Measurements from ENCODE around the gene PRKG1.

The PRKG1 gene

GRCh38 chr10:52258799-52259425 lies 1184.6 kb downstream of the PRKG1 start:
- H3K4me3 ChIP-seq (ENCODE audit: low read length) = no peak overlapping the region

GRCh38 chr10:52259426-52259812 lies 1185.1 kb downstream of the PRKG1 start:
- Histone ChIP-seq H3K27ac (ENCODE audit: low read depth, low read length) (no peak overlapping the region), H3K36me3 (ENCODE audit: control insufficient read depth, insufficient read depth, low read length) (no peaks in the 10 kb centered on the region), H3K4me1 (ENCODE audit: control insufficient read depth, insufficient read depth, low read length) (peaks cover 5% of the 10 kb centered on the region), H3K4me3 (ENCODE audit: low read length) (no peak overlapping the region), H3K27me3 (ENCODE audit: control insufficient read depth, insufficient read depth, low read length) (no peaks in the 10 kb centered on the region), H3K9ac (ENCODE audit: low read length) (no peak overlapping the region)

More at GRCh38 chr10:52258799-52259425, 1184.6 kb downstream of the PRKG1 start:
- Histone ChIP-seq H3K9ac (ENCODE audit: low read length) (no peak overlapping the region), H3K36me3 (ENCODE audit: control insufficient read depth, insufficient read depth, low read length) (no peaks in the 10 kb centered on the region), H3K4me1 (ENCODE audit: control insufficient read depth, insufficient read depth, low read length) (peaks cover 5% of the 10 kb centered on the region), H3K27me3 (ENCODE audit: control insufficient read depth, insufficient read depth, low read length) (no peaks in the 10 kb centered on the region), H3K27ac (ENCODE audit: low read depth, low read length) (no peak overlapping the region)

GRCh38 chr10:52261362-52261761 lies 1187.1 kb downstream of the PRKG1 start:
- Histone ChIP-seq H3K36me3 (ENCODE audit: control insufficient read depth, insufficient read depth, low read length) (no peaks in the 10 kb centered on the region), H3K4me3 (ENCODE audit: low read length) (no peak overlapping the region), H3K27me3 (ENCODE audit: control insufficient read depth, insufficient read depth, low read length) (no peaks in the 10 kb centered on the region), H3K27ac (ENCODE audit: low read depth, low read length) (no peak overlapping the region), H3K4me1 (ENCODE audit: control insufficient read depth, insufficient read depth, low read length) (peaks cover 5% of the 10 kb centered on the region), H3K9ac (ENCODE audit: low read length) (no peak overlapping the region)

GRCh38 chr10:52265131-52265926 lies 1191.0 kb downstream of the PRKG1 start:
- H3K36me3 ChIP-seq (ENCODE audit: control insufficient read depth, insufficient read depth, low read length) = no peaks in the 10 kb centered on the region
- H3K4me1 ChIP-seq (ENCODE audit: control insufficient read depth, insufficient read depth, low read length) = no peaks in the 10 kb centered on the region
- H3K9ac ChIP-seq (ENCODE audit: low read length) = no peak overlapping the region
- no peaks in the 10 kb centered on the region for H3K27me3 ChIP-seq (ENCODE audit: control insufficient read depth, insufficient read depth, low read length)
- H3K27ac ChIP-seq (ENCODE audit: low read depth, low read length) = no peak overlapping the region
- no peak overlapping the region for H3K4me3 ChIP-seq (ENCODE audit: low read length)

GRCh38 chr10:52266858-52267257 lies 1192.6 kb downstream of the PRKG1 start:
- Histone ChIP-seq H3K4me1 (ENCODE audit: control insufficient read depth, insufficient read depth, low read length) (no peaks in the 10 kb centered on the region), H3K36me3 (ENCODE audit: control insufficient read depth, insufficient read depth, low read length) (no peaks in the 10 kb centered on the region), H3K4me3 (ENCODE audit: low read length) (no peak overlapping the region), H3K9ac (ENCODE audit: low read length) (no peak overlapping the region), H3K27ac (ENCODE audit: low read depth, low read length) (no peak overlapping the region), H3K27me3 (ENCODE audit: control insufficient read depth, insufficient read depth, low read length) (no peaks in the 10 kb centered on the region)

GRCh38 chr10:52268790-52269189 lies 1194.5 kb downstream of the PRKG1 start:
- no peak overlapping the region for H3K27ac ChIP-seq (ENCODE audit: low read depth, low read length)
- no peaks in the 10 kb centered on the region for H3K4me1 ChIP-seq (ENCODE audit: control insufficient read depth, insufficient read depth, low read length)
- H3K36me3 ChIP-seq (ENCODE audit: control insufficient read depth, insufficient read depth, low read length) = no peaks in the 10 kb centered on the region
- H3K4me3 ChIP-seq (ENCODE audit: low read length) = no peak overlapping the region
- no peaks in the 10 kb centered on the region for H3K27me3 ChIP-seq (ENCODE audit: control insufficient read depth, insufficient read depth, low read length)
- no peak overlapping the region for H3K9ac ChIP-seq (ENCODE audit: low read length)

GRCh38 chr10:52269233-52269632 lies 1194.9 kb downstream of the PRKG1 start:
- Histone ChIP-seq H3K27me3 (ENCODE audit: control insufficient read depth, insufficient read depth, low read length) (no peaks in the 10 kb centered on the region), H3K4me1 (ENCODE audit: control insufficient read depth, insufficient read depth, low read length) (no peaks in the 10 kb centered on the region), H3K9ac (ENCODE audit: low read length) (no peak overlapping the region), H3K4me3 (ENCODE audit: low read length) (no peak overlapping the region), H3K36me3 (ENCODE audit: control insufficient read depth, insufficient read depth, low read length) (no peaks in the 10 kb centered on the region), H3K27ac (ENCODE audit: low read depth, low read length) (no peak overlapping the region)

GRCh38 chr10:52276163-52276562 lies 1201.9 kb downstream of the PRKG1 start:
- Histone ChIP-seq H3K4me1 (ENCODE audit: control insufficient read depth, insufficient read depth, low read length) (no peaks in the 10 kb centered on the region), H3K4me3 (ENCODE audit: low read length) (no peak overlapping the region), H3K9ac (ENCODE audit: low read length) (no peak overlapping the region), H3K36me3 (ENCODE audit: control insufficient read depth, insufficient read depth, low read length) (no peaks in the 10 kb centered on the region), H3K27me3 (ENCODE audit: control insufficient read depth, insufficient read depth, low read length) (no peaks in the 10 kb centered on the region), H3K27ac (ENCODE audit: low read depth, low read length) (no peak overlapping the region)

- Histone ChIP-seq H3K27me3 (ENCODE audit: control insufficient read depth, insufficient read depth, low read length) (no peaks in the 10 kb centered on the region), H3K4me1 (ENCODE audit: control insufficient read depth, insufficient read depth, low read length) (no peaks in the 10 kb centered on the region), H3K36me3 (ENCODE audit: control insufficient read depth, insufficient read depth, low read length) (no peaks in the 10 kb centered on the region), H3K27ac (ENCODE audit: low read depth, low read length) (no peak overlapping the region), H3K4me3 (ENCODE audit: low read length) (no peak overlapping the region), H3K9ac (ENCODE audit: low read length) (no peak overlapping the region)
Measured at GRCh38 chr10:52276986-52277385, 1202.7 kb downstream of the PRKG1 start.

GRCh38 chr10:52279546-52279945 lies 1205.3 kb downstream of the PRKG1 start:
- Histone ChIP-seq H3K9ac (ENCODE audit: low read length) (no peak overlapping the region), H3K4me1 (ENCODE audit: control insufficient read depth, insufficient read depth, low read length) (no peaks in the 10 kb centered on the region), H3K27ac (ENCODE audit: low read depth, low read length) (no peak overlapping the region), H3K27me3 (ENCODE audit: control insufficient read depth, insufficient read depth, low read length) (no peaks in the 10 kb centered on the region), H3K36me3 (ENCODE audit: control insufficient read depth, insufficient read depth, low read length) (no peaks in the 10 kb centered on the region), H3K4me3 (ENCODE audit: low read length) (no peak overlapping the region)

GRCh38 chr10:52280051-52280450 lies 1205.8 kb downstream of the PRKG1 start:
- Histone ChIP-seq H3K36me3 (ENCODE audit: control insufficient read depth, insufficient read depth, low read length) (no peaks in the 10 kb centered on the region), H3K9ac (ENCODE audit: low read length) (no peak overlapping the region), H3K4me3 (ENCODE audit: low read length) (no peak overlapping the region), H3K27me3 (ENCODE audit: control insufficient read depth, insufficient read depth, low read length) (no peaks in the 10 kb centered on the region), H3K27ac (ENCODE audit: low read depth, low read length) (no peak overlapping the region), H3K4me1 (ENCODE audit: control insufficient read depth, insufficient read depth, low read length) (no peaks in the 10 kb centered on the region)

- Histone ChIP-seq H3K27ac (ENCODE audit: low read depth, low read length) (no peak overlapping the region), H3K4me1 (ENCODE audit: control insufficient read depth, insufficient read depth, low read length) (no peaks in the 10 kb centered on the region), H3K9ac (ENCODE audit: low read length) (no peak overlapping the region), H3K36me3 (ENCODE audit: control insufficient read depth, insufficient read depth, low read length) (no peaks in the 10 kb centered on the region), H3K4me3 (ENCODE audit: low read length) (no peak overlapping the region), H3K27me3 (ENCODE audit: control insufficient read depth, insufficient read depth, low read length) (no peaks in the 10 kb centered on the region)
Measured at GRCh38 chr10:52283174-52283573, 1208.9 kb downstream of the PRKG1 start.

Data from rectal smooth muscle tissue (tissue), 1 donor.